ENCODE data around the gene CEP89.

Gene CEP89

GRCh38 chr19:32863301-32863700 lies 108.5 kb downstream of the CEP89 start:
- FAIRE-seq, result no peak
- TF ChIP-seq CTCF (IDR thresholded peaks at IDR 0.05; ENCODE audit: insufficient read depth, missing control alignments), result no peak
- no peak for DNase-seq (ENCODE audit: insufficient read length, low spot score)

- no peak for FAIRE-seq
- no peak for TF ChIP-seq CTCF (IDR thresholded peaks at IDR 0.05; ENCODE audit: insufficient read depth, missing control alignments)
- no peak for DNase-seq (ENCODE audit: insufficient read length, low spot score)
Measured at GRCh38 chr19:32862741-32863140, 109.0 kb downstream of the CEP89 start.

- TF ChIP-seq CTCF (IDR thresholded peaks at IDR 0.05; ENCODE audit: insufficient read depth, missing control alignments), result no peak
- DNase-seq (ENCODE audit: insufficient read length, low spot score) (no peak), FAIRE-seq (no peak)
Measured at GRCh38 chr19:32862173-32862572, 109.6 kb downstream of the CEP89 start.

- TF ChIP-seq CTCF (IDR thresholded peaks at IDR 0.05; ENCODE audit: insufficient read depth, missing control alignments), result no peak
- DNase-seq (ENCODE audit: insufficient read length, low spot score) (no peak), FAIRE-seq (no peak)
Measured at GRCh38 chr19:32861596-32861995, 110.2 kb downstream of the CEP89 start.

GRCh38 chr19:32859591-32859990 lies 112.2 kb downstream of the CEP89 start:
- FAIRE-seq (no peak), DNase-seq (ENCODE audit: insufficient read length, low spot score) (no peak)
- TF ChIP-seq CTCF (IDR thresholded peaks at IDR 0.05; ENCODE audit: insufficient read depth, missing control alignments), result no peak

GRCh38 chr19:32858559-32858958 lies 113.2 kb downstream of the CEP89 start:
- no peak for FAIRE-seq
- TF ChIP-seq CTCF (IDR thresholded peaks at IDR 0.05; ENCODE audit: insufficient read depth, missing control alignments), result no peak
- DNase-seq (ENCODE audit: insufficient read length, low spot score), result no peak

- no peak for FAIRE-seq
- no peak for TF ChIP-seq CTCF (IDR thresholded peaks at IDR 0.05; ENCODE audit: insufficient read depth, missing control alignments)
Measured at GRCh38 chr19:32858155-32858554, 113.6 kb downstream of the CEP89 start.

More at GRCh38 chr19:32858155-32858554, 113.6 kb downstream of the CEP89 start:
- DNase-seq (ENCODE audit: insufficient read length, low spot score), result no peak

Data from D721Med (cell line).